ENCODE data around the gene ACACA.
"Not testable (repeated sequence)": the region's sequence is repeated elsewhere in the genome, so short reads cannot be mapped to it uniquely, and the experiment has no call there.

- not testable (repeated sequence) for TF ChIP-seq POLR2A, POLR2AphosphoS5, POU2F2 (IDR thresholded peaks at IDR 0.05; ENCODE audit: low read depth, low read length)
Observed at GRCh38 chr17:37408145-37408479, 1.5 kb upstream of the ACACA start.

Data from GM12891 (cell line).